T-helper 1 cell treated with Interleukin-12 subunit alpha and Interleukin-12 subunit beta and Interleukin-4 antibody, amounts not matched to agents 30 μg/mL and 1 μg/mL, for 36 hours (primary cell): ENCODE results near the gene P3H4.

ENCODE experiments used
- H3K27ac Mint-ChIP-seq: one replicate; pipeline ENCODE4 v1.8.0; 2021; ENCODE audit warnings: mild to moderate bottlenecking, mixed read lengths
- H3K27me3 Mint-ChIP-seq: one replicate; pipeline ENCODE4 v1.8.0; 2021; ENCODE audit warnings: low read depth, mixed read lengths
- H3K36me3 Mint-ChIP-seq: one replicate; pipeline ENCODE4 v1.8.0; 2021; ENCODE audit warnings: low read depth, mixed read lengths
- H3K4me1 Mint-ChIP-seq: one replicate; pipeline ENCODE4 v1.8.0; 2021; ENCODE audit warnings: low read depth, mixed read lengths
- H3K4me3 Mint-ChIP-seq: one replicate; pipeline ENCODE4 v1.8.0; 2021; ENCODE audit warnings: mild to moderate bottlenecking, moderate library complexity, mixed read lengths
- H3K9me3 Mint-ChIP-seq: one replicate; pipeline ENCODE4 v1.8.0; 2021; ENCODE audit warnings: mixed read lengths

The P3H4 gene

GRCh38 chr17:41825175-41825845, 13.6 kb upstream of the P3H4 start:
- no peak overlapping the region for H3K27ac Mint-ChIP-seq
- H3K4me1 Mint-ChIP-seq: no peaks in the 10 kb centered on the region
- peaks cover 3% of the 10 kb centered on the region for H3K36me3 Mint-ChIP-seq
- no peaks in the 10 kb centered on the region for H3K9me3 Mint-ChIP-seq
- H3K27me3 Mint-ChIP-seq: no peaks in the 10 kb centered on the region
- no peak overlapping the region for H3K4me3 Mint-ChIP-seq

- H3K9me3 Mint-ChIP-seq: no peaks in the 10 kb centered on the region
- peaks cover 3% of the 10 kb centered on the region for H3K36me3 Mint-ChIP-seq
- H3K27me3 Mint-ChIP-seq: no peaks in the 10 kb centered on the region
- no peak overlapping the region for H3K27ac Mint-ChIP-seq
- no peaks in the 10 kb centered on the region for H3K4me1 Mint-ChIP-seq
- H3K4me3 Mint-ChIP-seq: no peak overlapping the region
Observed at GRCh38 chr17:41824086-41824485, 12.3 kb upstream of the P3H4 start.

GRCh38 chr17:41823580-41823979, 11.8 kb upstream of the P3H4 start:
- H3K27ac Mint-ChIP-seq: no peak overlapping the region
- H3K4me3 Mint-ChIP-seq: no peak overlapping the region

GRCh38 chr17:41823141-41823524, 11.4 kb upstream of the P3H4 start:
- no peaks in the 10 kb centered on the region for H3K27me3 Mint-ChIP-seq
- no peaks in the 10 kb centered on the region for H3K9me3 Mint-ChIP-seq
- no peak overlapping the region for H3K4me3 Mint-ChIP-seq
- no peak overlapping the region for H3K27ac Mint-ChIP-seq
- peaks cover 3% of the 10 kb centered on the region for H3K36me3 Mint-ChIP-seq
- no peaks in the 10 kb centered on the region for H3K4me1 Mint-ChIP-seq

More at GRCh38 chr17:41823580-41823979, 11.8 kb upstream of the P3H4 start:
- H3K27me3 Mint-ChIP-seq: no peaks in the 10 kb centered on the region
- peaks cover 3% of the 10 kb centered on the region for H3K36me3 Mint-ChIP-seq
- H3K4me1 Mint-ChIP-seq: no peaks in the 10 kb centered on the region
- no peaks in the 10 kb centered on the region for H3K9me3 Mint-ChIP-seq

GRCh38 chr17:41822216-41823140, 10.7 kb upstream of the P3H4 start:
- Mint-ChIP-seq H3K27ac (no peak overlapping the region), H3K36me3 (no peaks in the 10 kb centered on the region), H3K9me3 (no peaks in the 10 kb centered on the region), H3K4me1 (no peaks in the 10 kb centered on the region), H3K27me3 (no peaks in the 10 kb centered on the region), H3K4me3 (no peak overlapping the region)

GRCh38 chr17:41821776-41822175, 10.0 kb upstream of the P3H4 start:
- H3K27ac Mint-ChIP-seq: no peak overlapping the region
- H3K4me1 Mint-ChIP-seq: no peaks in the 10 kb centered on the region
- H3K27me3 Mint-ChIP-seq: no peaks in the 10 kb centered on the region
- no peaks in the 10 kb centered on the region for H3K9me3 Mint-ChIP-seq
- no peaks in the 10 kb centered on the region for H3K36me3 Mint-ChIP-seq
- no peak overlapping the region for H3K4me3 Mint-ChIP-seq

- H3K27ac Mint-ChIP-seq: no peak overlapping the region
- H3K27me3 Mint-ChIP-seq: peaks cover 5% of the 10 kb centered on the region
- no peaks in the 10 kb centered on the region for H3K9me3 Mint-ChIP-seq
- H3K4me1 Mint-ChIP-seq: no peaks in the 10 kb centered on the region
- no peaks in the 10 kb centered on the region for H3K36me3 Mint-ChIP-seq
- H3K4me3 Mint-ChIP-seq: peak overlapping the region; percentile 28
Observed at GRCh38 chr17:41818024-41818423, 6.3 kb upstream of the P3H4 start.

- H3K4me3 Mint-ChIP-seq: no peak overlapping the region
- no peak overlapping the region for H3K27ac Mint-ChIP-seq
- H3K27me3 Mint-ChIP-seq: peaks cover 13% of the 10 kb centered on the region
- no peaks in the 10 kb centered on the region for H3K36me3 Mint-ChIP-seq
- peaks cover 4% of the 10 kb centered on the region for H3K4me1 Mint-ChIP-seq
- no peaks in the 10 kb centered on the region for H3K9me3 Mint-ChIP-seq
Observed at GRCh38 chr17:41816637-41817320, 5.0 kb upstream of the P3H4 start.

- Mint-ChIP-seq H3K27ac (no peak overlapping the region), H3K36me3 (no peaks in the 10 kb centered on the region), H3K9me3 (no peaks in the 10 kb centered on the region), H3K4me1 (peaks cover 7% of the 10 kb centered on the region), H3K27me3 (peaks cover 25% of the 10 kb centered on the region), H3K4me3 (no peak overlapping the region)
Observed at GRCh38 chr17:41814195-41814594, 2.4 kb upstream of the P3H4 start.

GRCh38 chr17:41813699-41814124, 2.0 kb upstream of the P3H4 start:
- Mint-ChIP-seq H3K36me3 (no peaks in the 10 kb centered on the region), H3K4me3 (peak overlapping the region; percentile 42), H3K4me1 (peaks cover 7% of the 10 kb centered on the region), H3K9me3 (no peaks in the 10 kb centered on the region), H3K27me3 (peaks cover 25% of the 10 kb centered on the region), H3K27ac (no peak overlapping the region)

GRCh38 chr17:41813152-41813680, 1.5 kb upstream of the P3H4 start:
- H3K4me3 Mint-ChIP-seq: peak overlapping the region; percentile 38
- no peaks in the 10 kb centered on the region for H3K36me3 Mint-ChIP-seq
- no peak overlapping the region for H3K27ac Mint-ChIP-seq
- H3K9me3 Mint-ChIP-seq: no peaks in the 10 kb centered on the region
- H3K27me3 Mint-ChIP-seq: peaks cover 25% of the 10 kb centered on the region
- peaks cover 7% of the 10 kb centered on the region for H3K4me1 Mint-ChIP-seq

GRCh38 chr17:41812381-41813151, 817 bp upstream of the P3H4 start, which contains the start of gene FKBP10:
TSS of gene FKBP10 (plus strand) at chr17:41813004. CDS start at chr17:41813035, 31 bp downstream.
- H3K9me3 Mint-ChIP-seq: no peaks in the 10 kb centered on the region
- H3K4me3 Mint-ChIP-seq: peak within 1 kb of the TSS; percentile 89
- no peaks in the 10 kb centered on the region for H3K36me3 Mint-ChIP-seq
- peaks cover 7% of the 10 kb centered on the region for H3K4me1 Mint-ChIP-seq
- H3K27ac Mint-ChIP-seq: peak within 1 kb of the TSS; percentile 60
- peaks cover 25% of the 10 kb centered on the region for H3K27me3 Mint-ChIP-seq

GRCh38 chr17:41810659-41811548, 845 bp downstream of the P3H4 start:
- H3K9me3 Mint-ChIP-seq: no peaks in the 10 kb centered on the region
- no peak overlapping the region for H3K27ac Mint-ChIP-seq
- peaks cover 25% of the 10 kb centered on the region for H3K27me3 Mint-ChIP-seq

More at GRCh38 chr17:41810659-41811548, 845 bp downstream of the P3H4 start:
- no peaks in the 10 kb centered on the region for H3K36me3 Mint-ChIP-seq
- H3K4me3 Mint-ChIP-seq: peak overlapping the region; percentile 53
- H3K4me1 Mint-ChIP-seq: peaks cover 7% of the 10 kb centered on the region
